Measurements from ENCODE around the gene HOXD9. TPM values are rescaled to one million over a fixed set of nuclear protein-coding genes. Genes with fewer than 3 reads are reported as not detected.

HOXD9 gene
- total RNA-seq, 1 donor from 2014 or later = 0.16 TPM

DNA sequence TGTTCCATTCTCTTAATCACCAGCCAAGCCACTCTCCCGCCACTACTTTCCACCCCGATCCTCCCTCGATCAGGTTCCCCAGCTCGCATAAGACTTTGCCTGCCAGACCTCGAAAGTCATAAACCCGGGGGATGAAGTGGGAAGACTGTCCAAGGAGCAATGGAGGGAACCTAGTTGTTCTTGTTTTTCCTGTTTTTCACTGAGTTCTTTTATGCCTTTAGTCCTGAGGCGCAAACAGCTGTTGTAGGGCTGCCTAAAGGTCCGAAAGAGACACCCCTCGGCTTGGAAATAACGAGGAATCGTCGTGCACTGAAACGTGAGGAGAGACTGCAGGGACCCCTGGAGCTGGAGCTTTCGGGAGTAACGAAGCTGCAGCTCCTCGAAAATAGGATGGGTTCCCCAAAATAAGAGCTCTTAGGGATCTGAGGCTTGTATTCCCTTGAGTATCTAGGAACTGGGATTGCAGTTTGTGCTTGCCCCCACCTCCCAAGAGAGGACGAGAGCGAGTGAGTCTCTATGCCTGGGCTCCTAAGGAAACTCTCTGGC is 24.6 kb upstream of the HOXD9 start:
- intact Hi-C loops (cut with micrococcal nuclease) = no loop called here
- Histone ChIP-seq H3K4me3 (peak overlapping the region; percentile 64), H3K27me3 (ENCODE audit: low read depth) (peaks cover 100% of the 10 kb centered on the region), H3K27ac (replicated peaks) (no peak overlapping the region), H3K9me3 (replicated peaks) (no peaks in the 10 kb centered on the region), H3K4me1 (peaks cover 44% of the 10 kb centered on the region), H3K36me3 (no peaks in the 10 kb centered on the region)
- TF ChIP-seq, protein P1, sequence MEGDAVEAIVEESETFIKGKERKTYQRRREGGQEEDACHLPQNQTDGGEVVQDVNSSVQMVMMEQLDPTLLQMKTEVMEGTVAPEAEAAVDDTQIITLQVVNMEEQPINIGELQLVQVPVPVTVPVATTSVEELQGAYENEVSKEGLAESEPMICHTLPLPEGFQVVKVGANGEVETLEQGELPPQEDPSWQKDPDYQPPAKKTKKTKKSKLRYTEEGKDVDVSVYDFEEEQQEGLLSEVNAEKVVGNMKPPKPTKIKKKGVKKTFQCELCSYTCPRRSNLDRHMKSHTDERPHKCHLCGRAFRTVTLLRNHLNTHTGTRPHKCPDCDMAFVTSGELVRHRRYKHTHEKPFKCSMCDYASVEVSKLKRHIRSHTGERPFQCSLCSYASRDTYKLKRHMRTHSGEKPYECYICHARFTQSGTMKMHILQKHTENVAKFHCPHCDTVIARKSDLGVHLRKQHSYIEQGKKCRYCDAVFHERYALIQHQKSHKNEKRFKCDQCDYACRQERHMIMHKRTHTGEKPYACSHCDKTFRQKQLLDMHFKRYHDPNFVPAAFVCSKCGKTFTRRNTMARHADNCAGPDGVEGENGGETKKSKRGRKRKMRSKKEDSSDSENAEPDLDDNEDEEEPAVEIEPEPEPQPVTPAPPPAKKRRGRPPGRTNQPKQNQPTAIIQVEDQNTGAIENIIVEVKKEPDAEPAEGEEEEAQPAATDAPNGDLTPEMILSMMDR (IDR thresholded peaks at IDR 0.05; ENCODE audit: borderline replicate concordance) = peak; percentile 16
- DNase-seq = no peak

- Histone ChIP-seq H3K36me3 (no peaks in the 10 kb centered on the region), H3K4me3 (no peak overlapping the region), H3K4me1 (peaks cover 37% of the 10 kb centered on the region), H3K27me3 (ENCODE audit: low read depth) (peaks cover 100% of the 10 kb centered on the region), H3K27ac (replicated peaks) (no peak overlapping the region), H3K9me3 (replicated peaks) (no peaks in the 10 kb centered on the region)
- no peak for DNase-seq
- intact Hi-C loops (cut with micrococcal nuclease) = no loop called here
- TF ChIP-seq, protein P1 (IDR thresholded peaks at IDR 0.05; ENCODE audit: borderline replicate concordance) = no peak
Observed at GRCh38 chr2:176098366-176099158, 24.0 kb upstream of the HOXD9 start.

GRCh38 chr2:176099159-176099727 is 23.3 kb upstream of the HOXD9 start:
- Histone ChIP-seq H3K27ac (replicated peaks) (no peak overlapping the region), H3K4me1 (peaks cover 42% of the 10 kb centered on the region), H3K9me3 (replicated peaks) (no peaks in the 10 kb centered on the region), H3K27me3 (ENCODE audit: low read depth) (peaks cover 100% of the 10 kb centered on the region), H3K4me3 (no peak overlapping the region), H3K36me3 (no peaks in the 10 kb centered on the region)
- intact Hi-C loops (cut with micrococcal nuclease) = no loop called here
- DNase-seq = no peak
- TF ChIP-seq, protein P1 (IDR thresholded peaks at IDR 0.05; ENCODE audit: borderline replicate concordance) = no peak

GRCh38 chr2:176099728-176100546 is 22.6 kb upstream of the HOXD9 start, which contains the start of gene HOXD12:
HOXD12 (plus strand) TSS chr2:176099795; CDS start chr2:176099802, 7 bp downstream.
- no peaks in the 10 kb centered on the region for H3K36me3 ChIP-seq
- intact Hi-C loops (cut with micrococcal nuclease) = no loop called here
- H3K9me3 ChIP-seq (replicated peaks) = no peaks in the 10 kb centered on the region
- H3K4me1 ChIP-seq = peaks cover 49% of the 10 kb centered on the region
- no peak within 1 kb of the TSS for H3K4me3 ChIP-seq
- H3K27me3 ChIP-seq (ENCODE audit: low read depth) = peaks cover 100% of the 10 kb centered on the region
- DNase-seq = no peak
- no peak within 1 kb of the TSS for H3K27ac ChIP-seq (replicated peaks)
- TF ChIP-seq, protein P1 (IDR thresholded peaks at IDR 0.05; ENCODE audit: borderline replicate concordance) = no peak

DNA sequence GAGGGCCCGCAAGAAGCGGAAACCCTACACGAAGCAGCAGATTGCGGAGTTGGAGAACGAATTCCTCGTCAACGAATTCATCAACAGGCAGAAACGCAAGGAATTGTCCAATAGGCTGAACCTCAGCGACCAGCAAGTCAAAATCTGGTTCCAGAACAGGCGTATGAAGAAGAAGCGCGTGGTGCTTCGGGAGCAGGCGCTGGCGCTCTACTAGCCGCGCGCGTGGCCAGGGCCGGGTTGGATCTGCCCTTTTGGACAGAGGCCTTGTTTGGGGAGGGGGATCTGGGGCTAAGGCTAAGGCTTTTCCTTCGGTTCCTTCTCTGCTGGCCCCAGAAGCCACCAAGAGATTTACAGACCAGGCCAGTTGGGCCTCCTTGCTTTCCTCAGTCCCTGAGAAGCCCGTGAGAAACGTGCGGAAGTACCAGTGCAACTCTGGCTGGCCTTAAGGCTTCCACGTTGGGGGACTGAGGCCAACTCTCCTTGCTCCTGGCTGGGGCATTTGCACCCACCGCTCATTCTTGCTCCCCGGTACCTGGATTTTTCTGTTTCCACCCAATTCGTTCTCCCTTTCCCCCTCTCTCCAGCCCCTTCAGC is 21.9 kb upstream of the HOXD9 start:
- DNase-seq = no peak
- H3K27me3 ChIP-seq (ENCODE audit: low read depth) = peaks cover 100% of the 10 kb centered on the region
- H3K4me3 ChIP-seq = no peak overlapping the region
- H3K36me3 ChIP-seq = no peaks in the 10 kb centered on the region
- intact Hi-C loops (cut with micrococcal nuclease) = no loop called here
- TF ChIP-seq, protein P1 (IDR thresholded peaks at IDR 0.05; ENCODE audit: borderline replicate concordance) = no peak
- H3K4me1 ChIP-seq = peaks cover 51% of the 10 kb centered on the region
- no peak overlapping the region for H3K27ac ChIP-seq (replicated peaks)
- H3K9me3 ChIP-seq (replicated peaks) = no peaks in the 10 kb centered on the region

Measured in left ventricle myocardium inferior (tissue), 1 donor.